SK-N-SH (cell line): ENCODE data around the gene CDS1. TPM values are rescaled to one million over a fixed set of nuclear protein-coding genes. Genes with fewer than 3 reads are reported as not detected.

Experiments
- CTCF ChIA-PET: fragments of 300-600, 350-600 bp; formaldehyde crosslinking; extraction: SDS; loops from one replicate; lab custom pipeline; 2021; lab: Yijun Ruan, JAX
- POLR2A ChIA-PET: fragments of 350-600 bp; sonication (Branson Sonifier 250); formaldehyde crosslinking; extraction: SDS; loops from one replicate; lab custom pipeline; 2020; ENCODE audit warnings: antibody characterized with exemption, inconsistent platforms; lab: Yijun Ruan, JAX
- DNase-seq: peaks from one replicate; pipeline ENCODE4 v3.0.0; 2012
- H2AFZ ChIP-seq: fragments of 200-600 bp; sonication (generic); 2 replicates; pipeline ENCODE4 v1.8.1; 2016; ENCODE audit warnings: antibody characterized with exemption, mild to moderate bottlenecking, low read depth
- H3F3A ChIP-seq: fragments of 200-600 bp; sonication (generic); replicated peaks from 2 replicates; pipeline ENCODE3; 2016; ENCODE audit warnings: antibody characterized with exemption, mild to moderate bottlenecking; ENCODE audit not compliant: insufficient read depth
- H3K27ac ChIP-seq, 2 experiments: fragments of 200-500 bp in 1 of 2; fragments of 200-600 bp in 1 of 2; sonication (Bioruptor generic) in 1 of 2; sonication (generic), shearing (Covaris generic) in 1 of 2; 2 replicates each; pipeline versions ENCODE4 v1.5.1 to v1.6.1; 2014 to 2016; ENCODE audit warnings: low read depth in 2 of 2, inconsistent platforms in 1 of 2, low read length in 1 of 2, mild to moderate bottlenecking in 1 of 2, mixed read lengths in 1 of 2
- H3K27me3 ChIP-seq: fragments of 200-600 bp; sonication (generic), shearing (Covaris generic); 2 replicates; pipeline ENCODE4 v1.6.1; 2016; ENCODE audit warnings: mixed run types; ENCODE audit not compliant: insufficient read depth
- H3K36me3 ChIP-seq, 2 experiments: fragments of 200-500 bp in 1 of 2; fragments of 200-600 bp in 1 of 2; sonication (Bioruptor generic) in 1 of 2; sonication (generic) in 1 of 2; replicated peaks in 1 of 2; 2 replicates each; pipeline versions ENCODE3 to v1.5.1; 2014 to 2016; ENCODE audit warnings: low read length in 1 of 2, mild to moderate bottlenecking in 1 of 2; ENCODE audit not compliant: insufficient read depth in 2 of 2, control insufficient read depth in 1 of 2
- H3K4me1 ChIP-seq, 2 experiments: fragments of 200-500 bp in 1 of 2; fragments of 200-600 bp in 1 of 2; sonication (Bioruptor generic) in 1 of 2; sonication (generic), shearing (Covaris generic) in 1 of 2; 2 replicates each; pipeline versions ENCODE4 v1.5.1 to v1.6.1; 2014 to 2016; ENCODE audit warnings: low read depth in 1 of 2, low read length in 1 of 2, mixed run types in 1 of 2; ENCODE audit not compliant: insufficient read depth in 2 of 2, control insufficient read depth in 1 of 2
- H3K4me2 ChIP-seq: fragments of 200-600 bp; sonication (generic), shearing (Covaris generic); 2 replicates; pipeline ENCODE4 v1.6.1; 2017; ENCODE audit warnings: mixed run types
- H3K4me3 ChIP-seq, 2 experiments: fragments of 200-500 bp in 1 of 2; fragments of 200-600 bp in 1 of 2; sonication (Bioruptor generic) in 1 of 2; sonication (generic), shearing (Covaris generic) in 1 of 2; 2 replicates each; pipeline versions ENCODE4 v1.5.1 to v1.8.1; 2014 to 2016; ENCODE audit warnings: low read depth in 2 of 2, inconsistent platforms in 1 of 2, low read length in 1 of 2, mild to moderate bottlenecking in 1 of 2, mixed read lengths in 1 of 2, moderate library complexity in 1 of 2
- H3K79me2 ChIP-seq: fragments of 200-600 bp; sonication (generic); 2 replicates; pipeline ENCODE4 v1.8.1; 2017; ENCODE audit warnings: mild to moderate bottlenecking; ENCODE audit not compliant: insufficient read depth
- H3K9ac ChIP-seq: fragments of 200-600 bp; sonication (generic); 2 replicates; pipeline ENCODE4 v1.6.1; 2017; ENCODE audit warnings: mixed run types
- H3K9me2 ChIP-seq: fragments of 200-600 bp; sonication (generic); 2 replicates; pipeline ENCODE4 v1.6.1; 2017; ENCODE audit warnings: mixed run types
- H3K9me3 ChIP-seq: fragments of 200-600 bp; sonication (generic); 2 replicates; pipeline ENCODE4 v1.6.1; 2017; ENCODE audit warnings: mixed run types, mild to moderate bottlenecking, moderate library complexity
- H4K20me1 ChIP-seq: fragments of 200-600 bp; sonication (generic); 2 replicates; pipeline ENCODE4 v1.6.1; 2017; ENCODE audit warnings: mild to moderate bottlenecking, mixed run types; ENCODE audit not compliant: insufficient read depth
- CHD2 ChIP-seq: fragments of 150-350 bp; IDR thresholded peaks from 2 replicates; pipeline ENCODE4 v1.6.1; 2018; ENCODE audit warnings: low read length; ENCODE audit not compliant: partially characterized antibody
- EP300 ChIP-seq, 2 experiments: IDR thresholded peaks; 2 replicates each; pipeline versions ENCODE4 v1.4.0 to v1.6.1; 2012; ENCODE audit warnings: borderline replicate concordance in 1 of 2, low read depth in 1 of 2, low read length in 1 of 2
- EZH2phosphoT487 ChIP-seq: fragments of 200-600 bp; sonication (generic); IDR thresholded peaks from 2 replicates; pipeline ENCODE4 v1.6.1; 2017; ENCODE audit warnings: low read depth, mixed run types, mild to moderate bottlenecking, antibody characterized with exemption, moderate library complexity, borderline replicate concordance
- FOXJ3 ChIP-seq: sonication (generic); formaldehyde crosslinking; IDR thresholded peaks from 2 replicates; pipeline ENCODE4 v1.5.1; 2020; ENCODE audit warnings: mild to moderate bottlenecking, missing genetic modification reagents
- JUND ChIP-seq: IDR thresholded peaks from 2 replicates; pipeline ENCODE4 v1.4.0; 2012
- NFIC ChIP-seq: IDR thresholded peaks from 2 replicates; pipeline ENCODE4 v1.4.0; 2012; ENCODE audit warnings: borderline replicate concordance
- POLR2AphosphoS5 ChIP-seq: IDR thresholded peaks from 2 replicates; pipeline ENCODE4 v1.6.1; 2012; ENCODE audit warnings: low read depth, low read length
- RAD21 ChIP-seq: IDR thresholded peaks from 2 replicates; pipeline ENCODE4 v1.6.1; 2012; ENCODE audit warnings: mild to moderate bottlenecking, low read length
- RFX5 ChIP-seq: IDR thresholded peaks from 2 replicates; pipeline ENCODE4 v1.6.1; 2012; ENCODE audit warnings: mild to moderate bottlenecking, improper control_type of control experiment, low read length
- RXRA ChIP-seq: IDR thresholded peaks from 2 replicates; pipeline ENCODE4 v1.4.0; 2012; ENCODE audit warnings: low read depth, mild to moderate bottlenecking, borderline replicate concordance
- TAF1 ChIP-seq: IDR thresholded peaks from 2 replicates; pipeline ENCODE4 v1.6.1; 2012; ENCODE audit warnings: low read depth, mild to moderate bottlenecking, low read length, moderate library complexity, borderline replicate concordance
- TEAD4 ChIP-seq: IDR thresholded peaks from 2 replicates; pipeline ENCODE4 v1.4.0; 2012; ENCODE audit warnings: mild to moderate bottlenecking, borderline replicate concordance; ENCODE audit not compliant: insufficient read depth
- WGBS: methylation state at CpG from one replicate; pipeline ENCODE4 v1.1.6; 2017; ENCODE audit warnings: low lambda C conversion rate; 5-methylcytosine and 5-hydroxymethylcytosine counted together
- polyA plus RNA-seq, 3 experiments: library from polyadenylated mRNA; depleted of rRNA; stranded (reverse); fragments of >200 nt; gene quantifications; 2 replicates each; pipeline ENCODE4 v1.2.3, GENCODE V29; 2012
- TF ChIP-seq, protein P1 (sequence below): IDR thresholded peaks from 2 replicates; pipeline ENCODE4 v1.6.1; 2012; ENCODE audit warnings: mild to moderate bottlenecking, low read depth, low read length, moderate library complexity
- TF ChIP-seq, protein P2 (sequence below): fragments of 200-600 bp; sonication (generic); IDR thresholded peaks from 2 replicates; pipeline ENCODE4 v1.6.1; 2017; ENCODE audit warnings: antibody characterized with exemption, mild to moderate bottlenecking, moderate library complexity
- TF ChIP-seq, protein P3 (sequence below): fragments of 150-350 bp; IDR thresholded peaks from 2 replicates; pipeline ENCODE4 v1.6.1; 2016; ENCODE audit warnings: mild to moderate bottlenecking, low read depth, low read length
- TF ChIP-seq, protein P4 (sequence below): IDR thresholded peaks from 2 replicates; pipeline ENCODE4 v1.4.0; 2012; ENCODE audit warnings: low read depth, borderline replicate concordance
- TF ChIP-seq, protein P5 (sequence below): IDR thresholded peaks from 2 replicates; pipeline ENCODE4; 2012
- TF ChIP-seq, protein P6 (sequence below): IDR thresholded peaks from 2 replicates; pipeline ENCODE4 v1.4.0; 2012; ENCODE audit warnings: low read depth, borderline replicate concordance

Gene CDS1
- polyA plus RNA-seq, 1 of the 3 experiments (the other 2 are of a cell fraction) = 0.02 TPM

DNA sequence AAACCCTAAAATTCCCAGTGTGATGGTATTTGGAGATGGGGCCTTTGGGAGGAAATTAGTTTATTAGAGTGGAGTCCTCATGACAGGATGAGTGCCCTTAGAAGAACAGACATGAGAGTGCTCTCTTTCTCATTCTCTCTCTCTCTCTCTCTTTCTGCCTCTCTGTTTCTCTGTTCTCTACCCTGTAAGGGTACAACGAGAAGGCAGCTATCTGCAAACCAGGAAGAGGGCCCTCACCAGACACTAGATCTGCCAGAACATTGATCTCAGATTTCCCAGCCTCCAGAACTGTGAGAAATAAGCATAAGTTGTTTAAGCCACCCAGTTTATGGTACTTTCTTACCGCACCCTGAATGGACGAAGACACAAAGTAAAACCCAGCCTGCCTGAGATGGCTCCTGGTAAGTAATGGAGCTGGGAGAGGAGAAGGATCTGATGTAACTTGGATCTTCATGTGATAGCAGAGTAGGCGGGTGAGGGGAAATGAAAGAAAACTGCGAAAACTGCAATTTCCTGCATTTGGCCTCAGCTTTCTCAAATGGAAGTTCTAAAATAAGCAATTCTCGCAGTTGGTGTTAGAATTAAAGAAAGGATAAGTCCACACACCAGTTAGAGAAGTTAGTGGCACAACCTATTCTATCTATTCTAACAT is 8.7 kb upstream of the CDS1 start:
- H3K9me3 ChIP-seq = no peaks in the 10 kb centered on the region
- H3K27ac ChIP-seq = no peak overlapping the region
- POLR2A ChIA-PET = no interaction called here
- H3K4me2 ChIP-seq = no peak overlapping the region
- no peaks in the 10 kb centered on the region for H3K4me1 ChIP-seq
- no peak overlapping the region for H3K9ac ChIP-seq
- H3F3A ChIP-seq = no peaks in the 10 kb centered on the region
- H4K20me1 ChIP-seq = no peaks in the 10 kb centered on the region
- 55% methylated on average over 6 of the region's 6 CpGs for WGBS
- DNase-seq = no peak
- no peak overlapping the region for H3K4me3 ChIP-seq
- H3K9me2 ChIP-seq = no peaks in the 10 kb centered on the region
- TF ChIP-seq, protein P1, sequence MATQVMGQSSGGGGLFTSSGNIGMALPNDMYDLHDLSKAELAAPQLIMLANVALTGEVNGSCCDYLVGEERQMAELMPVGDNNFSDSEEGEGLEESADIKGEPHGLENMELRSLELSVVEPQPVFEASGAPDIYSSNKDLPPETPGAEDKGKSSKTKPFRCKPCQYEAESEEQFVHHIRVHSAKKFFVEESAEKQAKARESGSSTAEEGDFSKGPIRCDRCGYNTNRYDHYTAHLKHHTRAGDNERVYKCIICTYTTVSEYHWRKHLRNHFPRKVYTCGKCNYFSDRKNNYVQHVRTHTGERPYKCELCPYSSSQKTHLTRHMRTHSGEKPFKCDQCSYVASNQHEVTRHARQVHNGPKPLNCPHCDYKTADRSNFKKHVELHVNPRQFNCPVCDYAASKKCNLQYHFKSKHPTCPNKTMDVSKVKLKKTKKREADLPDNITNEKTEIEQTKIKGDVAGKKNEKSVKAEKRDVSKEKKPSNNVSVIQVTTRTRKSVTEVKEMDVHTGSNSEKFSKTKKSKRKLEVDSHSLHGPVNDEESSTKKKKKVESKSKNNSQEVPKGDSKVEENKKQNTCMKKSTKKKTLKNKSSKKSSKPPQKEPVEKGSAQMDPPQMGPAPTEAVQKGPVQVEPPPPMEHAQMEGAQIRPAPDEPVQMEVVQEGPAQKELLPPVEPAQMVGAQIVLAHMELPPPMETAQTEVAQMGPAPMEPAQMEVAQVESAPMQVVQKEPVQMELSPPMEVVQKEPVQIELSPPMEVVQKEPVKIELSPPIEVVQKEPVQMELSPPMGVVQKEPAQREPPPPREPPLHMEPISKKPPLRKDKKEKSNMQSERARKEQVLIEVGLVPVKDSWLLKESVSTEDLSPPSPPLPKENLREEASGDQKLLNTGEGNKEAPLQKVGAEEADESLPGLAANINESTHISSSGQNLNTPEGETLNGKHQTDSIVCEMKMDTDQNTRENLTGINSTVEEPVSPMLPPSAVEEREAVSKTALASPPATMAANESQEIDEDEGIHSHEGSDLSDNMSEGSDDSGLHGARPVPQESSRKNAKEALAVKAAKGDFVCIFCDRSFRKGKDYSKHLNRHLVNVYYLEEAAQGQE = no peak
- TF ChIP-seq NFIC = no peak
- TF ChIP-seq CHD2 = no peak
- TF ChIP-seq JUND = no peak
- no peak for TF ChIP-seq RXRA
- no peak for TF ChIP-seq EZH2phosphoT487
- no peak for TF ChIP-seq RFX5
- TF ChIP-seq, protein P2, sequence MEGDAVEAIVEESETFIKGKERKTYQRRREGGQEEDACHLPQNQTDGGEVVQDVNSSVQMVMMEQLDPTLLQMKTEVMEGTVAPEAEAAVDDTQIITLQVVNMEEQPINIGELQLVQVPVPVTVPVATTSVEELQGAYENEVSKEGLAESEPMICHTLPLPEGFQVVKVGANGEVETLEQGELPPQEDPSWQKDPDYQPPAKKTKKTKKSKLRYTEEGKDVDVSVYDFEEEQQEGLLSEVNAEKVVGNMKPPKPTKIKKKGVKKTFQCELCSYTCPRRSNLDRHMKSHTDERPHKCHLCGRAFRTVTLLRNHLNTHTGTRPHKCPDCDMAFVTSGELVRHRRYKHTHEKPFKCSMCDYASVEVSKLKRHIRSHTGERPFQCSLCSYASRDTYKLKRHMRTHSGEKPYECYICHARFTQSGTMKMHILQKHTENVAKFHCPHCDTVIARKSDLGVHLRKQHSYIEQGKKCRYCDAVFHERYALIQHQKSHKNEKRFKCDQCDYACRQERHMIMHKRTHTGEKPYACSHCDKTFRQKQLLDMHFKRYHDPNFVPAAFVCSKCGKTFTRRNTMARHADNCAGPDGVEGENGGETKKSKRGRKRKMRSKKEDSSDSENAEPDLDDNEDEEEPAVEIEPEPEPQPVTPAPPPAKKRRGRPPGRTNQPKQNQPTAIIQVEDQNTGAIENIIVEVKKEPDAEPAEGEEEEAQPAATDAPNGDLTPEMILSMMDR = no peak
- no peak for TF ChIP-seq RAD21
- TF ChIP-seq, protein P3, sequence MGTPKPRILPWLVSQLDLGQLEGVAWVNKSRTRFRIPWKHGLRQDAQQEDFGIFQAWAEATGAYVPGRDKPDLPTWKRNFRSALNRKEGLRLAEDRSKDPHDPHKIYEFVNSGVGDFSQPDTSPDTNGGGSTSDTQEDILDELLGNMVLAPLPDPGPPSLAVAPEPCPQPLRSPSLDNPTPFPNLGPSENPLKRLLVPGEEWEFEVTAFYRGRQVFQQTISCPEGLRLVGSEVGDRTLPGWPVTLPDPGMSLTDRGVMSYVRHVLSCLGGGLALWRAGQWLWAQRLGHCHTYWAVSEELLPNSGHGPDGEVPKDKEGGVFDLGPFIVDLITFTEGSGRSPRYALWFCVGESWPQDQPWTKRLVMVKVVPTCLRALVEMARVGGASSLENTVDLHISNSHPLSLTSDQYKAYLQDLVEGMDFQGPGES = no peak
- no peak for TF ChIP-seq TEAD4
- TF ChIP-seq, protein P4, sequence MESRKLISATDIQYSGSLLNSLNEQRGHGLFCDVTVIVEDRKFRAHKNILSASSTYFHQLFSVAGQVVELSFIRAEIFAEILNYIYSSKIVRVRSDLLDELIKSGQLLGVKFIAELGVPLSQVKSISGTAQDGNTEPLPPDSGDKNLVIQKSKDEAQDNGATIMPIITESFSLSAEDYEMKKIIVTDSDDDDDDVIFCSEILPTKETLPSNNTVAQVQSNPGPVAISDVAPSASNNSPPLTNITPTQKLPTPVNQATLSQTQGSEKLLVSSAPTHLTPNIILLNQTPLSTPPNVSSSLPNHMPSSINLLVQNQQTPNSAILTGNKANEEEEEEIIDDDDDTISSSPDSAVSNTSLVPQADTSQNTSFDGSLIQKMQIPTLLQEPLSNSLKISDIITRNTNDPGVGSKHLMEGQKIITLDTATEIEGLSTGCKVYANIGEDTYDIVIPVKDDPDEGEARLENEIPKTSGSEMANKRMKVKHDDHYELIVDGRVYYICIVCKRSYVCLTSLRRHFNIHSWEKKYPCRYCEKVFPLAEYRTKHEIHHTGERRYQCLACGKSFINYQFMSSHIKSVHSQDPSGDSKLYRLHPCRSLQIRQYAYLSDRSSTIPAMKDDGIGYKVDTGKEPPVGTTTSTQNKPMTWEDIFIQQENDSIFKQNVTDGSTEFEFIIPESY = no peak
- no peak for TF ChIP-seq TAF1
- TF ChIP-seq, protein P5, sequence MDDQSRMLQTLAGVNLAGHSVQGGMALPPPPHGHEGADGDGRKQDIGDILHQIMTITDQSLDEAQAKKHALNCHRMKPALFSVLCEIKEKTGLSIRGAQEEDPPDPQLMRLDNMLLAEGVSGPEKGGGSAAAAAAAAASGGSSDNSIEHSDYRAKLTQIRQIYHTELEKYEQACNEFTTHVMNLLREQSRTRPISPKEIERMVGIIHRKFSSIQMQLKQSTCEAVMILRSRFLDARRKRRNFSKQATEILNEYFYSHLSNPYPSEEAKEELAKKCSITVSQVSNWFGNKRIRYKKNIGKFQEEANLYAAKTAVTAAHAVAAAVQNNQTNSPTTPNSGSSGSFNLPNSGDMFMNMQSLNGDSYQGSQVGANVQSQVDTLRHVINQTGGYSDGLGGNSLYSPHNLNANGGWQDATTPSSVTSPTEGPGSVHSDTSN = no peak
- TF ChIP-seq, protein P6, sequence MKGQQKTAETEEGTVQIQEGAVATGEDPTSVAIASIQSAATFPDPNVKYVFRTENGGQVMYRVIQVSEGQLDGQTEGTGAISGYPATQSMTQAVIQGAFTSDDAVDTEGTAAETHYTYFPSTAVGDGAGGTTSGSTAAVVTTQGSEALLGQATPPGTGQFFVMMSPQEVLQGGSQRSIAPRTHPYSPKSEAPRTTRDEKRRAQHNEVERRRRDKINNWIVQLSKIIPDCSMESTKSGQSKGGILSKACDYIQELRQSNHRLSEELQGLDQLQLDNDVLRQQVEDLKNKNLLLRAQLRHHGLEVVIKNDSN = no peak
- TF ChIP-seq FOXJ3 (CRISPR knock-in tag) = no peak
- TF ChIP-seq POLR2AphosphoS5 = no peak
- no peak for TF ChIP-seq EP300 (IDR thresholded peaks at IDR 0.05; ENCODE audit: borderline replicate concordance in 1 of 2, low read depth in 1 of 2, low read length in 1 of 2)
- H3K36me3 ChIP-seq = no peaks in the 10 kb centered on the region
- H3K79me2 ChIP-seq = no peaks in the 10 kb centered on the region
- no peak overlapping the region for H2AFZ ChIP-seq
- CTCF ChIA-PET = no interaction called here
- H3K27me3 ChIP-seq = no peaks in the 10 kb centered on the region
